Spleen (tissue), 11 donors: ENCODE measurements around the gene DPP3. TPM values are rescaled to one million over a fixed set of nuclear protein-coding genes. Genes with fewer than 3 reads are reported as not detected.

Source experiments
- DNase-seq: peaks from one replicate; pipeline ENCODE4 v3.0.0-alpha.2; 2020
- H3K27ac ChIP-seq, 8 donors: fragments of 200-600 bp; sonication (generic) in 7 of 8; 1 replicate in 4 of 8; 2 replicates in 4 of 8; pipeline versions ENCODE4 v1.5.0 to v1.8.0; 2016 to 2021; ENCODE audit warnings: inconsistent platforms in 4 of 8, mild to moderate bottlenecking in 4 of 8, moderate library complexity in 1 of 8
- H3K27me3 ChIP-seq, 7 donors: fragments of 200-600 bp; sonication (generic) in 6 of 7; replicated peaks in 1 of 7; 1 replicate in 4 of 7; 2 replicates in 3 of 7; pipeline versions ENCODE4 v1.5.0 to v1.8.0; 2016 to 2021; ENCODE audit warnings: inconsistent platforms in 3 of 7, mild to moderate bottlenecking in 1 of 7
- H3K36me3 ChIP-seq, 6 donors: fragments of 200-600 bp; sonication (generic) in 5 of 6; 1 replicate in 4 of 6; 2 replicates in 2 of 6; pipeline versions ENCODE4 v1.5.0 to v1.8.0; 2016 to 2021; ENCODE audit warnings: inconsistent platforms in 2 of 6
- H3K4me1 ChIP-seq, 6 donors: fragments of 200-600 bp; sonication (generic) in 5 of 6; 1 replicate in 3 of 6; 2 replicates in 3 of 6; pipeline versions ENCODE4 v1.5.0 to v1.8.0; 2016 to 2021; ENCODE audit warnings: inconsistent platforms in 3 of 6
- H3K4me3 ChIP-seq, 8 donors: fragments of 200-600 bp; sonication (generic) in 7 of 8; 1 replicate in 4 of 8; 2 replicates in 4 of 8; pipeline versions ENCODE4 v1.5.0 to v1.8.0; 2016 to 2021; ENCODE audit warnings: inconsistent platforms in 4 of 8, mild to moderate bottlenecking in 4 of 8, moderate library complexity in 2 of 8
- H3K9me3 ChIP-seq, 8 donors: fragments of 200-600 bp; sonication (generic) in 7 of 8; 1 replicate in 4 of 8; 2 replicates in 4 of 8; pipeline versions ENCODE4 v1.5.0 to v1.8.0; 2016 to 2021; ENCODE audit warnings: inconsistent platforms in 4 of 8
- CTCF ChIP-seq, 11 experiments: fragments of 200-600 bp in 7 of 11; fragments of 450-650 bp in 4 of 11; sonication (generic) in 4 of 11; IDR thresholded peaks in 8 of 11; conservative IDR thresholded peaks in 3 of 11; 1 replicate in 7 of 11; 2 replicates in 4 of 11; pipeline versions ENCODE4 v1.4.0 to v1.8.0; 2016 to 2021; ENCODE audit warnings: antibody characterized with exemption in 11 of 11, inconsistent platforms in 4 of 11, mild to moderate bottlenecking in 1 of 11
- POLR2A ChIP-seq, 3 donors: fragments of 450-650 bp; IDR thresholded peaks; one replicate each; pipeline ENCODE4 v1.5.1; 2017; ENCODE audit warnings: antibody characterized with exemption in 3 of 3, mild to moderate bottlenecking in 1 of 3
- POLR2AphosphoS5 ChIP-seq, 3 donors: sonication (generic); formaldehyde crosslinking; IDR thresholded peaks; one replicate each; pipeline ENCODE4 v1.5.1; 2017; ENCODE audit warnings: antibody characterized with exemption in 3 of 3
- WGBS, 5 donors: extraction: QIAGEN DNeasy Blood & Tissue Kit in 3 of 5; methylation state at CpG; one replicate each; pipeline versions ENCODE4 v1.1.5 to v1.1.7; 2013 to 2018; 5-methylcytosine and 5-hydroxymethylcytosine counted together
- intact Hi-C: fragments of 100-400 bp; cut with DNase I; formaldehyde crosslinking; loops from one replicate; pipeline ENCODE4 v1.15.0; 2023; ENCODE audit warnings: low total_unique reads
- polyA plus RNA-seq, 3 donors: library from polyadenylated mRNA; stranded (reverse); fragments of 200-250 nt; gene quantifications; one replicate each; pipeline ENCODE4 v1.2.1, GENCODE V29; 2013
- total RNA-seq, 7 donors: library from RNA; depleted of rRNA in 3 of 7; stranded (reverse); fragments of >200 nt in 3 of 7; fragmentation: NEBNext Ultra II Directional in 4 of 7; extraction: Animal tissue kit (Norgen Biotek cat#: 25700) in 4 of 7; gene quantifications; one replicate each; pipeline versions ENCODE4 v1.1.0 to v1.2.1, GENCODE V29; 2016 to 2021
- donor health status: healthy with polysubstance abuse.
- donor health status: DM: no; HTN: no; CAD: no; lungs with moderate emphysema.
- donor health status: DM: no; HTN: no; CAD: no.
- donor health status: Bipolar disorder and iron deficiency.
- donor health status: healthy.
- donor health status: DM: no; HTN: no; CAD: no.
- donor health status: DM: yes; HTN: yes; CAD: no.

The DPP3 gene
- total and polyA plus RNA-seq, 10 donors: 17.9 to 35.5 (median 23.7) TPM

- Histone ChIP-seq H3K27me3 (peaks cover 0 to 4% (median 0%) of the 10 kb centered on the region in 7 donors), H3K9me3 (peaks cover 0 to 25% (median 19%) of the 10 kb centered on the region in 8 donors), H3K27ac (peak overlapping the region in 4 of 8 donors; percentile 44 to 65 (median 52)), H3K4me1 (peaks cover 0 to 4% (median 0%) of the 10 kb centered on the region in 6 donors), H3K36me3 (no peaks in the 10 kb centered on the region), H3K4me3 (no peak overlapping the region)
- DNase-seq: no peak
- intact Hi-C loops: no loop called here
- TF ChIP-seq CTCF (IDR thresholded peaks at IDR 0.05 in 8 of 11, conservative IDR thresholded peaks at IDR 0.05 in 3 of 11): no peak
- no peak for TF ChIP-seq POLR2AphosphoS5 (IDR thresholded peaks at IDR 0.05)
- no peak for TF ChIP-seq POLR2A (IDR thresholded peaks at IDR 0.05)
- 48 to 84% (median 64%) methylated on average over 4 of the region's 4 CpGs for WGBS, 5 donors
Observed at GRCh38 chr11:66443602-66444001, 36.6 kb upstream of the DPP3 start.

GRCh38 chr11:66447012-66447411 is 33.2 kb upstream of the DPP3 start:
- H3K4me1 ChIP-seq: no peaks in the 10 kb centered on the region
- no peak overlapping the region for H3K4me3 ChIP-seq
- H3K9me3 ChIP-seq: peaks cover 0 to 25% (median 19%) of the 10 kb centered on the region in 8 donors
- no peaks in the 10 kb centered on the region for H3K27me3 ChIP-seq
- DNase-seq: no peak
- TF ChIP-seq POLR2AphosphoS5 (IDR thresholded peaks at IDR 0.05) (no peak), CTCF (IDR thresholded peaks at IDR 0.05 in 8 of 11, conservative IDR thresholded peaks at IDR 0.05 in 3 of 11) (no peak), POLR2A (IDR thresholded peaks at IDR 0.05) (no peak)
- H3K27ac ChIP-seq: no peak overlapping the region
- intact Hi-C loops: no loop called here
- no peaks in the 10 kb centered on the region for H3K36me3 ChIP-seq

- Histone ChIP-seq H3K27me3 (no peaks in the 10 kb centered on the region), H3K9me3 (peaks cover 0 to 12% (median 9%) of the 10 kb centered on the region in 8 donors), H3K4me3 (no peak overlapping the region), H3K36me3 (no peaks in the 10 kb centered on the region), H3K27ac (no peak overlapping the region), H3K4me1 (no peaks in the 10 kb centered on the region)
- intact Hi-C loops: no loop called here
- WGBS, 5 donors: 73 to 86% (median 78%) methylated on average over 4 of the region's 4 CpGs
- TF ChIP-seq POLR2AphosphoS5 (IDR thresholded peaks at IDR 0.05) (no peak), POLR2A (IDR thresholded peaks at IDR 0.05) (no peak), CTCF (IDR thresholded peaks at IDR 0.05 in 8 of 11, conservative IDR thresholded peaks at IDR 0.05 in 3 of 11) (no peak)
- no peak for DNase-seq
Observed at GRCh38 chr11:66448523-66448922, 31.7 kb upstream of the DPP3 start.

- TF ChIP-seq POLR2AphosphoS5 (IDR thresholded peaks at IDR 0.05) (no peak), POLR2A (IDR thresholded peaks at IDR 0.05) (no peak), CTCF (IDR thresholded peaks at IDR 0.05 in 8 of 11, conservative IDR thresholded peaks at IDR 0.05 in 3 of 11) (no peak)
- Histone ChIP-seq H3K9me3 (no peaks in the 10 kb centered on the region), H3K36me3 (no peaks in the 10 kb centered on the region), H3K4me1 (no peaks in the 10 kb centered on the region), H3K27ac (no peak overlapping the region), H3K4me3 (no peak overlapping the region), H3K27me3 (no peaks in the 10 kb centered on the region)
- WGBS, 5 donors: 45 to 68% (median 58%) methylated on average over 4 of the region's 4 CpGs
- no peak for DNase-seq
- intact Hi-C loops: no loop called here
Observed at GRCh38 chr11:66450560-66450959, 29.7 kb upstream of the DPP3 start.
